K562 (cell line): Measurements from ENCODE around the gene AP3B1.

Experiments
- EGR1 ChIP-seq: fragments of 450-650 bp; conservative IDR thresholded peaks from 2 replicates; pipeline ENCODE4 v1.6.1; 2017; ENCODE audit warnings: mild to moderate bottlenecking
- FOSL1 ChIP-seq: fragments of 200-800 bp; sonication (Bioruptor generic); conservative IDR thresholded peaks from 2 replicates; pipeline ENCODE4 v1.6.1; 2016; ENCODE audit warnings: missing genetic modification characterization, missing compliant biosample characterization
- HMG20A ChIP-seq: fragments of 450-650 bp; formaldehyde crosslinking; conservative IDR thresholded peaks from 2 replicates; pipeline ENCODE4 v1.4.0; 2020; ENCODE audit warnings: mild to moderate bottlenecking, mixed read lengths
- POLR2AphosphoS5 ChIP-seq: IDR thresholded peaks from 2 replicates; pipeline ENCODE4 v1.6.1; 2011; ENCODE audit warnings: mild to moderate bottlenecking, low read depth, low read length, moderate library complexity; ENCODE audit not compliant: control insufficient read depth, insufficient read depth
- ZNF12 ChIP-seq: sonication (generic); formaldehyde crosslinking; IDR thresholded peaks from 2 replicates; pipeline ENCODE4 v1.4.0; 2020; ENCODE audit warnings: mild to moderate bottlenecking, missing genetic modification reagents
- ZNF134 ChIP-seq: fragments of 250-450 bp; sonication (Bioruptor Pico); conservative IDR thresholded peaks from 2 replicates; pipeline ENCODE4 v1.4.0; 2020
- ZNF253 ChIP-seq: fragments of 250-450 bp; sonication (Bioruptor Pico); conservative IDR thresholded peaks from 2 replicates; pipeline ENCODE4 v1.6.1; 2021; ENCODE audit warnings: mild to moderate bottlenecking
- ZNF766 ChIP-seq: fragments of 200-800 bp; sonication (Bioruptor generic); conservative IDR thresholded peaks from 2 replicates; pipeline ENCODE4 v1.6.1; 2016; ENCODE audit warnings: missing genetic modification characterization, missing compliant biosample characterization
- TF ChIP-seq, protein P1 (sequence below), 3 experiments: IDR thresholded peaks in 2 of 3; conservative IDR thresholded peaks in 1 of 3; 2 replicates each; pipeline ENCODE4 v1.5.1; 2011 to 2012; ENCODE audit warnings: low read length in 3 of 3, mild to moderate bottlenecking in 3 of 3, control low read depth in 2 of 3, improper control_type of control experiment in 1 of 3, inconsistent platforms in 1 of 3, low read depth in 1 of 3, mixed read lengths in 1 of 3, moderate library complexity in 1 of 3; ENCODE audit not compliant: insufficient read depth in 2 of 3

GRCh38 chr5:77953374-77953773 is 341.1 kb downstream of the AP3B1 start:
- TF ChIP-seq POLR2AphosphoS5 (no peak), ZNF134 (CRISPR knock-in tag) (no peak), ZNF766 (CRISPR knock-in tag) (no peak), ZNF253 (CRISPR knock-in tag) (no peak), EGR1 (no peak), FOSL1 (no peak), HMG20A (no peak), ZNF12 (CRISPR knock-in tag) (no peak)
- TF ChIP-seq, protein P1, sequence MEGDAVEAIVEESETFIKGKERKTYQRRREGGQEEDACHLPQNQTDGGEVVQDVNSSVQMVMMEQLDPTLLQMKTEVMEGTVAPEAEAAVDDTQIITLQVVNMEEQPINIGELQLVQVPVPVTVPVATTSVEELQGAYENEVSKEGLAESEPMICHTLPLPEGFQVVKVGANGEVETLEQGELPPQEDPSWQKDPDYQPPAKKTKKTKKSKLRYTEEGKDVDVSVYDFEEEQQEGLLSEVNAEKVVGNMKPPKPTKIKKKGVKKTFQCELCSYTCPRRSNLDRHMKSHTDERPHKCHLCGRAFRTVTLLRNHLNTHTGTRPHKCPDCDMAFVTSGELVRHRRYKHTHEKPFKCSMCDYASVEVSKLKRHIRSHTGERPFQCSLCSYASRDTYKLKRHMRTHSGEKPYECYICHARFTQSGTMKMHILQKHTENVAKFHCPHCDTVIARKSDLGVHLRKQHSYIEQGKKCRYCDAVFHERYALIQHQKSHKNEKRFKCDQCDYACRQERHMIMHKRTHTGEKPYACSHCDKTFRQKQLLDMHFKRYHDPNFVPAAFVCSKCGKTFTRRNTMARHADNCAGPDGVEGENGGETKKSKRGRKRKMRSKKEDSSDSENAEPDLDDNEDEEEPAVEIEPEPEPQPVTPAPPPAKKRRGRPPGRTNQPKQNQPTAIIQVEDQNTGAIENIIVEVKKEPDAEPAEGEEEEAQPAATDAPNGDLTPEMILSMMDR (IDR thresholded peaks at IDR 0.05 in 2 of 3, conservative IDR thresholded peaks at IDR 0.05 in 1 of 3; ENCODE audit: insufficient read depth in 2 of 3, low read depth in 1 of 3, low read length in 3 of 3) = no peak
